Keratinocyte (primary cell): ENCODE results near the gene B4GAT1.

Experiments used
- EZH2 ChIP-seq: IDR thresholded peaks from one replicate; pipeline ENCODE4 v1.6.1; 2012; ENCODE audit warnings: inconsistent platforms, mild to moderate bottlenecking, low read length, moderate library complexity
- TF ChIP-seq, protein P1 (sequence below), 3 experiments: IDR thresholded peaks in 1 of 3; conservative IDR thresholded peaks in 1 of 3; optimal IDR thresholded peaks in 1 of 3; 2 replicates in 2 of 3; 3 replicates in 1 of 3; pipeline versions ENCODE3 to v1.5.1; 2011; ENCODE audit warnings: low read length in 3 of 3, mild to moderate bottlenecking in 3 of 3, moderate library complexity in 2 of 3, control low read depth in 1 of 3, inconsistent platforms in 1 of 3; ENCODE audit not compliant: insufficient read depth in 2 of 3; ENCODE audit errors: extremely low read depth in 1 of 3

GRCh38 chr11:66362481-66363147 is 15.2 kb upstream of the B4GAT1 start:
- TF ChIP-seq, protein P1, sequence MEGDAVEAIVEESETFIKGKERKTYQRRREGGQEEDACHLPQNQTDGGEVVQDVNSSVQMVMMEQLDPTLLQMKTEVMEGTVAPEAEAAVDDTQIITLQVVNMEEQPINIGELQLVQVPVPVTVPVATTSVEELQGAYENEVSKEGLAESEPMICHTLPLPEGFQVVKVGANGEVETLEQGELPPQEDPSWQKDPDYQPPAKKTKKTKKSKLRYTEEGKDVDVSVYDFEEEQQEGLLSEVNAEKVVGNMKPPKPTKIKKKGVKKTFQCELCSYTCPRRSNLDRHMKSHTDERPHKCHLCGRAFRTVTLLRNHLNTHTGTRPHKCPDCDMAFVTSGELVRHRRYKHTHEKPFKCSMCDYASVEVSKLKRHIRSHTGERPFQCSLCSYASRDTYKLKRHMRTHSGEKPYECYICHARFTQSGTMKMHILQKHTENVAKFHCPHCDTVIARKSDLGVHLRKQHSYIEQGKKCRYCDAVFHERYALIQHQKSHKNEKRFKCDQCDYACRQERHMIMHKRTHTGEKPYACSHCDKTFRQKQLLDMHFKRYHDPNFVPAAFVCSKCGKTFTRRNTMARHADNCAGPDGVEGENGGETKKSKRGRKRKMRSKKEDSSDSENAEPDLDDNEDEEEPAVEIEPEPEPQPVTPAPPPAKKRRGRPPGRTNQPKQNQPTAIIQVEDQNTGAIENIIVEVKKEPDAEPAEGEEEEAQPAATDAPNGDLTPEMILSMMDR (optimal IDR thresholded peaks at IDR 0.05 in 1 of 3, IDR thresholded peaks at IDR 0.05 in 1 of 3, conservative IDR thresholded peaks at IDR 0.05 in 1 of 3; ENCODE audit: extremely low read depth in 1 of 3, insufficient read depth in 2 of 3, low read length in 3 of 3) = no peak
- no peak for TF ChIP-seq EZH2
